BE2C (cell line): ENCODE results near the gene PLG.
"Not testable (repeated sequence)": the region's sequence is repeated elsewhere in the genome, so short reads cannot be mapped to it uniquely, and the experiment has no call there.

Source experiments
- DNase-seq: peaks from one replicate; pipeline ENCODE4 v3.0.0-alpha.2; 2020
- H3K27me3 ChIP-seq: fragments of 250-450 bp; sonication (Bioruptor Pico); 2 replicates; pipeline ENCODE4 v1.5.1; 2020; ENCODE audit warnings: mild to moderate bottlenecking
- H3K36me3 ChIP-seq: fragments of 250-450 bp; sonication (Bioruptor Pico); 2 replicates; pipeline ENCODE4 v1.5.1; 2020; ENCODE audit warnings: mild to moderate bottlenecking
- H3K4me1 ChIP-seq: fragments of 250-450 bp; sonication (Bioruptor Pico); 2 replicates; pipeline ENCODE4 v1.5.1; 2020
- H3K4me3 ChIP-seq: 2 replicates; pipeline ENCODE4 v1.5.1; 2011; ENCODE audit warnings: low read depth, low read length
- H3K9me3 ChIP-seq: fragments of 250-450 bp; sonication (Bioruptor Pico); 2 replicates; pipeline ENCODE4 v1.5.1; 2020
- TF ChIP-seq, protein P1 (sequence below): IDR thresholded peaks from 2 replicates; pipeline ENCODE4 v1.5.1; 2012; ENCODE audit warnings: mild to moderate bottlenecking, low read depth, low read length

Gene PLG

DNA sequence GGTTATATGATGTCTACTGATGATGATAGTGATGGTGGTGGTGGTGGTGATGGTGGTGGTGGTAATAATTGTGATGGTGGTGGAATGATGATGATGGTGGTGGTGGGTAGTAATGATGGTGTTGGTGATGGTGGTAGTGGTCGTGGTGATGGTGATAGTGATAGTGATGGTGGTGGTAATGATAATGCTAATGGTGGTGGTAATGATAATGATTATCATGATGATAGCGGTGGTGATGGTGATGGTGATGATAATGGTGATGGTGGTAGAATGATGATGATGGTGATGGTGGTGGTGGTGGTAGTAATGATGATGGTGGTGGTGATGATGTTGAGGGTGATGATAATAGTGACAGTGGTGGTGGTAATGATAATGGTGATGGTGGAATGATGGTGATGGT lies 33.5 kb upstream of the PLG start:
- Histone ChIP-seq H3K36me3 (no peaks in the 10 kb centered on the region), H3K9me3 (no peaks in the 10 kb centered on the region), H3K4me1 (no peaks in the 10 kb centered on the region), H3K4me3 (no peak overlapping the region), H3K27me3 (no peaks in the 10 kb centered on the region)
- DNase-seq, result no peak
- TF ChIP-seq, protein P1, sequence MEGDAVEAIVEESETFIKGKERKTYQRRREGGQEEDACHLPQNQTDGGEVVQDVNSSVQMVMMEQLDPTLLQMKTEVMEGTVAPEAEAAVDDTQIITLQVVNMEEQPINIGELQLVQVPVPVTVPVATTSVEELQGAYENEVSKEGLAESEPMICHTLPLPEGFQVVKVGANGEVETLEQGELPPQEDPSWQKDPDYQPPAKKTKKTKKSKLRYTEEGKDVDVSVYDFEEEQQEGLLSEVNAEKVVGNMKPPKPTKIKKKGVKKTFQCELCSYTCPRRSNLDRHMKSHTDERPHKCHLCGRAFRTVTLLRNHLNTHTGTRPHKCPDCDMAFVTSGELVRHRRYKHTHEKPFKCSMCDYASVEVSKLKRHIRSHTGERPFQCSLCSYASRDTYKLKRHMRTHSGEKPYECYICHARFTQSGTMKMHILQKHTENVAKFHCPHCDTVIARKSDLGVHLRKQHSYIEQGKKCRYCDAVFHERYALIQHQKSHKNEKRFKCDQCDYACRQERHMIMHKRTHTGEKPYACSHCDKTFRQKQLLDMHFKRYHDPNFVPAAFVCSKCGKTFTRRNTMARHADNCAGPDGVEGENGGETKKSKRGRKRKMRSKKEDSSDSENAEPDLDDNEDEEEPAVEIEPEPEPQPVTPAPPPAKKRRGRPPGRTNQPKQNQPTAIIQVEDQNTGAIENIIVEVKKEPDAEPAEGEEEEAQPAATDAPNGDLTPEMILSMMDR, result no peak

GRCh38 chr6:160676418-160676817 lies 25.6 kb upstream of the PLG start:
- not testable (repeated sequence) for DNase-seq, H3K4me3 ChIP-seq, H3K36me3 ChIP-seq, H3K4me1 ChIP-seq, H3K9me3 ChIP-seq, H3K27me3 ChIP-seq

GRCh38 chr6:160678230-160678629 lies 23.8 kb upstream of the PLG start:
- Histone ChIP-seq H3K4me3 (no peak overlapping the region), H3K27me3 (no peaks in the 10 kb centered on the region), H3K4me1 (no peaks in the 10 kb centered on the region), H3K36me3 (no peaks in the 10 kb centered on the region), H3K9me3 (no peaks in the 10 kb centered on the region)
- no peak for DNase-seq
- TF ChIP-seq, protein P1, result no peak

DNA sequence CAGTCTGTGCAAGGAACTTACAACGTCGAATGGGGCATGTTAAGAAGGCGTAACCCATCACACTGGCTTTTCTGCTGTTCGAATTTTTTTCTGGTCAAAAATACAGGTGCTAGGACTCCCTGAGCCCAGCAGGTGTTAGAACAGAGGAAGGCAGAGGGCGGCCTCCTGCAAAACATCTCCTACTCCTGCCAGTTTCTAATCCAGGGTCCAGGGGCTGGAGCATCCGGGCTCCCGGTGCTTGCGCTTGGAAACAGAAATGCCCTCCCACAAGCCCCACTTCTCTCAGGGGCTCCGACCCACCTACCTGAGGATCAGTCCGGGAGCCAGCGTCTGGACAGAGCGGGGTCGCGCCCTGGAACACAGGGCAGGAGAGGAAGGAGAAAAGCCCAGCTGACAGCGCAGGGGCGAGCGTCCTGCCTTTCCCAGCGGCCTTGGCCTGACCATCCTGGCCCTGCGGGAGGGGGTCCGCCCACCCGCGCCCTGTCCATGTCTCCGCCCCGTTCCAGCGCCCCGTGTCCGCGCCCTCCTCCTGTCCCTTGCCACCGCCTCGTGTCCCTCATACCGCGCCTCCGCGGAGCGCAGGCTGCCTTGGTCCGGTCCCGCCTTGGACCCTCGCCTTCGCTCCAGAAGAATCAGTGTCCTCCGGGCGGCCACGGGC lies 23.2 kb upstream of the PLG start:
- no peaks in the 10 kb centered on the region for H3K27me3 ChIP-seq
- H3K36me3 ChIP-seq, result no peaks in the 10 kb centered on the region
- TF ChIP-seq, protein P1, result no peak
- H3K9me3 ChIP-seq, result no peaks in the 10 kb centered on the region
- DNase-seq, result no peak
- no peak overlapping the region for H3K4me3 ChIP-seq
- H3K4me1 ChIP-seq, result no peaks in the 10 kb centered on the region

- peak; percentile 12 for DNase-seq
These were observed 22.7 kb upstream of the PLG start for GRCh38 chr6:160679402-160679769.

DNA sequence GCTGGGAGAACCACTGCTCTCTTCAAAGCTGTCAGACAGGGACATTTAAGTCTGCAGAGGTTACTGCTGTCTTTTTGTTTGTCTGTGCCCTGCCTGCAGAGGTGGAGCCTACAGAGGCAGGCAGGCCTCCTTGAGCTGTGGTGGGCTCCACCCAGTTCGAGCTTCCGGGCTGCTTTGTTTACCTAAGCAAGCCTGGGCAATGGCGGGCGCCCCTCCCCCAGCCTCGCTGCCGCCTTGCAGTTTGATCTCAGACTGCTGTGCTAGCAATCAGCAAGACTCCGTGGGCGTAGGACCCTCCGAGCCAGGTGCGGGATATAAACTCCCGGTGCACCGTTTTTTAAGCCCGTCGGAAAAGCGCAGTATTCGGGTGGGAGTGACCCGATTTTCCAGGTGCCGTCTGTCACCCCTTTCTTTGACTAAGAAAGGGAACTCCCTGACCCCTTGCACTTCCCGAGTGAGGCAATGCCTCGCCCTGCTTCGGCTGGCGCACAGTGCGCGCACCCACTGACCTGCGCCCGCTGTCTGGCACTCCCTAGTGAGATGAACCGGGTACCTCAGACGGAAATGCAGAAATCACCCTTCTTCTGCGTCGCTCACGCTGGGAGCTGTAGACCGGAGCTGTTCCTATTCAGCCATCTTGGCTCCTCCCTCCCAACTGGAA lies 16.8 kb upstream of the PLG start:
- H3K4me3 ChIP-seq, H3K27me3 ChIP-seq, H3K9me3 ChIP-seq, DNase-seq, H3K36me3 ChIP-seq, H3K4me1 ChIP-seq: not testable (repeated sequence)

More at GRCh38 chr6:160679402-160679769, 22.7 kb upstream of the PLG start:
- Histone ChIP-seq H3K4me3 (no peak overlapping the region), H3K27me3 (no peaks in the 10 kb centered on the region), H3K36me3 (no peaks in the 10 kb centered on the region), H3K4me1 (no peaks in the 10 kb centered on the region), H3K9me3 (no peaks in the 10 kb centered on the region)
- TF ChIP-seq, protein P1, result peak; percentile 27

DNA sequence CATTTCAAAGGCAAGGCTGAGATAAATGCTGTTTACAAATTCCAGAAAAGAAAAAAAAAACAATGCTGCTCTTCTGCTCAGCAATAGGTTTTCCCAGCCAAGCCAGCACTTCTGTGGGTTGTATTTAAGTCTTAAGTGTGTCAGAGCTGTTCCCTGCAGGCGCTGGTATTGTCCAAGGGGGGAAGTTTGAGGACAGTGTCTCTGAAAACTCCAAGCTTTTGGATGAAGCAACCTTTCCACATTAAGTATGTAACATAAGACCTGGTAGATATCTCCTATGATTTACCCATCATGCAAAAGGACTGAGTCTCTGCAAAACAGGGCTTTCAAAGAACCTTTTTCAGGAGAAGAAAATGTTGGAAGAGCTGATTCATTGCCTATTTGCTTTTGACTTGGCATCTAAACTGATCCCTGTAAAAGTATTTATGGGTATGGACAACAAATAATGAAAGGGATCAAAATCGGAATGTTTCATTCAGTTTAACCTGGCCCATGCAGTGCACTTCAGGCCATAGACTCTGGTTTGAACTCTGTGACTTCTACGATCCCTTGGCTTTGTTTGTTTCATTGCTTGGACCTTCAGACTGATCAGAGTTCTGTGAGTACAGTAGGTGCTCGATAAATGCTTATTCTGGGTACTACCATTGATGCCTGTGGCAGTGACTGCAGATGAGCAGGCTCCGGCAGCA lies 16.1 kb upstream of the PLG start:
- Histone ChIP-seq H3K27me3 (no peaks in the 10 kb centered on the region), H3K4me1 (no peaks in the 10 kb centered on the region), H3K4me3 (no peak overlapping the region), H3K36me3 (no peaks in the 10 kb centered on the region), H3K9me3 (no peaks in the 10 kb centered on the region)
- TF ChIP-seq, protein P1, result no peak
- no peak for DNase-seq
